ENCODE results near the gene MLH3.

- TF ChIP-seq EZH2 (IDR thresholded peaks at IDR 0.05; ENCODE audit: borderline replicate concordance, insufficient read depth, low read length, poor library complexity, severe bottlenecking) (no peak), REST (IDR thresholded peaks at IDR 0.05; ENCODE audit: borderline replicate concordance) (no peak), CTCF (IDR thresholded peaks at IDR 0.05; ENCODE audit: poor library complexity, severe bottlenecking) (no peak), EP300 (conservative IDR thresholded peaks at IDR 0.05; ENCODE audit: poor library complexity, severe bottlenecking) (no peak), SMC3 (conservative IDR thresholded peaks at IDR 0.05; ENCODE audit: poor library complexity) (no peak), RAD21 (conservative IDR thresholded peaks at IDR 0.05) (no peak)
These were observed 73.3 kb downstream of the MLH3 start for GRCh38 chr14:74977901-74978385.

All from neural cell (in vitro differentiated cells).